LoVo (cell line): ENCODE data around the gene CLN3.
"Not testable (repeated sequence)": the region's sequence is repeated elsewhere in the genome, so short reads cannot be mapped to it uniquely, and the experiment has no call there.

Experiments
- DNase-seq: peaks from one replicate; pipeline ENCODE4 v3.0.0-alpha.2; 2016; ENCODE audit warnings: low spot score

The CLN3 gene

DNA sequence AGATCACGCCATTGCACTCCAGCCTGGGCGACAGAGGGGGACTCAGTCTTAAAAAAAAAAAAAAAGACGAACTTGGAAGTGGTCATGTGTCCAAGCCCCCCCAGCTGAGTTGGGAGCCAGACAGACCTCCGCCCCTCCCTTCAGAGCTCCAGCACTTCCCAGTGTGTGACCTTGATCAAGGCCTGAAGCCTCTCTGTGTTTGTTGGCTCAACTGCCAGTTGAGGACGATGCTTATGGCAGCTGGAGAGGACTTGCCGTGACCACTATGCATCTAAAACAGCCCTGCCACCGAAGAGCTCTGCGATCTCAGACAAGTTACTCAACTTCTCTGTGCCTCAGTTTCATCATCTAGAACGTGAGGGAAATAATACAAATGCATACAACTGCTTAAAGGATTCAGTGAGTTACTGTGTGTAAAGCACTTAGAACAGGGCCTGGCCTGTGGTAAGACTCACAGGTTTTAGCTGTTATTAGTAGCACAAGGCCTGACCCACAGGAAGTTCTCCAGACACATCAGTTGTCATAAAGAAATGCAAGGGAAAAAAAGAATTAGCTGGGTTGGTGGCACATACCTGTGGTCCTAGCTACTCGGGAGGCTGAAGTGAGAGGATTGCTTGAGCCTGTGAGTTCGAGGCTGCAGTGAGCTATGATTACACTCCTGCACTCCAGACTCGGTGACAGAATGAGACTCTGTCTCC is 21.8 kb upstream of the CLN3 start:
- no peak for DNase-seq

DNA sequence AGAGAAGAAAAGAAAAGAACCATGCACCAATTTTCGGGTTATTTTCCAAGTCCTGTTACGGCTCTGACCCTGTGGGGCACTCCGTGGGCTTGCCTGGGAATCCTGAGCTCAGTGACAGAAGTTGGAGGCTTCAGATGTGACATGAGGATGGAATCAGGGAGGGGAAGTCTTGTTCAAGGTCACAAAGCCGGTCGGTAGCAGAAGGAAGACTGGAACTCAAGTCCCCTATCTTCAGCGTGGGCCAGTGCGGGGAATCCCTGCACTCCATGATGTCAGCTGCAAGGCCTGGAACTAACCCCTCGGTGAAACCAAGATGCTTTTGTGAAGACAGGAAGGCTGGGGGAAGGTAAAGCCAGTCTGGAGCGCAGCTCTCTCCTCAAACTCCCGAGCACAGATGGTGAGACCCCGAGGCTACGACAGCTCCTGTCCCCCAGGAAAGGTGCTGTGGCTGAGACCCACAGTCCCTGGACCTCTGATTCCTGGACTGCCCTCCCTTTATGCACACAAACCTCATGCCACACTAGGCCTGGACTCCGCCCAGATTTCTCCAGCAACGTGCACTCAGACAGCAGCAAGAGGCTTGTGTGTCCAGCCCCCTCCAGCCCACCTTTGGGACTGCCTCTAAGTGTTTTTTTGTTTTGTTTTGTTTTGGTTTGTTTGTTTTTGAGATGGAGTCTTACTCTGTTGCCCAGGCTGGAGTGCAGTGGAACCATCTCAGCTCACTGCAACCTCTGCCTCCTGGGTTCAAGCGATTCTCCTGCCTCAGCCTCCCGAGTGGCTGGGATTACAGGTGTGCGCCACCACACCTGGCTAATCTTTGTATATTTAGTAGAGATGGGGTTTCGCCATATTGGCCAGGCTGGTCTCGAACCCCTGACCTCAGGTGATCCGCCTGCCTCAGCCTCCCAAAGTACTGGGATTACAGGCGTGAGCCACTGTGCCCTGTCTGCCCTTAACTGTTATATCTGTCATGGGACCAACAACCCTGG is 20.2 kb upstream of the CLN3 start:
- DNase-seq, result no peak

DNA sequence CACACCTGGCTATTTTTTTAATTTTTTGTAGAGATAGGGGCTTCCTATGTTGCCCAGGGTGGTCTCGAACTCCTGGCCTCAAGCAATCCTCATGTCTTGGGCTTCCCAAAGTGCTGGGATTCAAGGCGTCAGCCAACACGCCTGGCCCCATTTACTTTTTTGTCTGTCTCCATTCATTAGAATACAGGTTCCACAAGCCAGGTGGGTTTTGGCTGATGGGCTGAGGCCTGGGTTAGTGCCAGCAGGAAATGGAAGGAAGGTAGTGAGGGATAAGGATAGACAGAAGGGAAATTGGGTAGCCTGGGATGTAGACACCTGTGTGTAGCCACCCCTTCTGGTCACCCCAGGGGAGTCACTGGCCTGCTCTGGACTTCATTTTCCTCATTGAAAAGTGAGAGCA is 19.2 kb upstream of the CLN3 start:
- no peak for DNase-seq

DNA sequence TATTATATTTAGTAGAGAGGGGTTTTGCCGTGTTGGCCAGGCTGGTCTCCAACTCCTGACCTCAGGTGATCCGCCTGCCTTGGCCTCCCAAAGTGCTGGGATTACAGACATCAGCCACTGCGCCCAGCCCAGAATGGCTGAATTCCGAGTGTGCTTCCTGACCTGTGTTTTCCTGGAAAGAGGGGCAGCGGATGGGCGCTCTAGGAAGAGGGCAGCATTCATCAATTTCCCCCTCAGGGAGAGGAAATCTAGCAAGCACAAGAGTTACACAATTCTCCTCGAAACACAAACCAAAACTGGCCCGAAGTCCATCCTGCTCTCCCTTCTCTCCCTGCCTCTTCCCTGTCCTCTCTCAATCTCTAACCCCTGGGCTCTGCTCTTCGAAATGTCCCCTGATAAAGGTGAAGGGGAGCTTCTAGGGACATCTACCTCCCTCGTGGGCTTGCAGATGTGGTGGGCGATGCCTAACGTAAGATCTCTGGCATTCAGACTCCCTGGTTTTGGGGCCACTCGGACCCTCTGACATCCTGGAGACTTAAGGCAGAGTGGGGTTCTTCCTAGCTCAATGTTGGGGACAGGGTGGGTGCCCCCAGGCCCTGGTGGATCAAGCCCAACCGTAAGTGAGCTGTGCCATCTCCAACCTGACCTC is 13.7 kb upstream of the CLN3 start:
- no peak for DNase-seq

DNA sequence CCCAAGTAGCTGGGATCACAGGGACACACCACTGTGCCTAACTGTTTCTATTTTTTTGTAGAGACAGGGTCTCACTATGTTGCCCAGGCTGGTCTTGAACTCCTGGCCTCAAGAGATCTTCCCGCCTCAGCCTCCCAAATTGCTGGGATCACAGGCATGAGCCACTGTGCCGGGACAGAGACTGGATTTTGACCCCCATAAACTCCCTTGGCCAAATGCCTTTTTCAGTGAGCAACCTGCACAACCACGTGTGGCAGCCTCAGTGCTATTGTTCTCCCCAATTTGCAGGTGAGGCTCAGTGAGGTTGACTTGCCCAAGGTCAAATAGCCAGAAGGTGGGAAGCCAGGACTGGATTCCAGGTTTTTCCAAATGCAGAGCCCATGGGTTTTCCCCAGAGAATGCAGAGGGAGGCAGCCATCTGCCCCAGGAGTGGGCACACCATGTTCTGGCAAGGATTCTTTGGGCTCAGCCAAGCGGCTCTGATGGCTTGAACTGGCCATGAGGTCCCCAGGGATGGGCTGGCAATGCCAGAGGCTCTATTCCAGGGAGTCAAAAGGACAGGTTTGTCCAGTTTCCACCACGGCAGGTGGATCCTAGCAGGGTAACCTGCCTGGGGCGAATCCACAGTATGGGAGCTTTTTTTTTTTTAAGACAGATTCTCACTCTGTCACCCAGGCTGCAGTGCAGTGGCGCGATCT is 13.0 kb upstream of the CLN3 start:
- no peak for DNase-seq

DNA sequence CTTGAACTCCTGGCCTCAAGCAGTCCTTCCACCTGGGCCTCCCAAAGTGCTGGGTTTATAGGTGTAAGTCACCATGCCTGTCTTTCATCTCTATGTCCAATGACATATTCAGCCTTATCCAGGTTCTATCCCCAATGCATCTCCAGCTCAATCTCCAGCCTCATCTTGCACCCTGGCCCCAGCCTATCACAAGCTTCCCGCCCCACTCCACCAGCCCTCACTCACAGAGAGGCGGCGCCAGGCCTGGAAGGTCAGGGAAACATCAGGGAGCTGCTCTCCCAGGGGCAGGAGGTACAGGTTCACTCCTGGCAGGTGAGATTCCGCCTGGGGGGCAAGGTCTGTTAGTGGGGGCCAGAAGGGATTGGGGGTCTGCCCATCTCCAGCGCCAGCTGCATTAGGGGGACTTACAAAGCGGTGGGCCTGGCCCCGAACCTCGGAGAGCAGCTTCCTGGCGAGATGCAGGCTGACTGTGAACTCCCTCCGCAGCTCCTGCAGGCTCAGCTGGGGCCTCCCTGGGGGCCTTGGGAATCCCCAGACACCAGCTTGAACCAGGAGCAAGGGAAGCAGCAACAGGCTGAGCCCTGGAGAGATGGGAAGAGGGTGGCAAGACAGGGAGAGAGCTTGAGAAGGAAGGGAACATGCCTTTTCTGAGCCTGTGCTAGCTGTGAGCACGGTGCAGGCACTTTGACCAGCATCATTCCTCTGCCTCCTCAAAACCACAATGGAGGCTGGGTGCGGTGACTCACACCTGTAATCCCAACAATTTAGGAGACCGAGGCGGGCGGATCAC is 11.8 kb upstream of the CLN3 start:
- DNase-seq, result no peak

DNA sequence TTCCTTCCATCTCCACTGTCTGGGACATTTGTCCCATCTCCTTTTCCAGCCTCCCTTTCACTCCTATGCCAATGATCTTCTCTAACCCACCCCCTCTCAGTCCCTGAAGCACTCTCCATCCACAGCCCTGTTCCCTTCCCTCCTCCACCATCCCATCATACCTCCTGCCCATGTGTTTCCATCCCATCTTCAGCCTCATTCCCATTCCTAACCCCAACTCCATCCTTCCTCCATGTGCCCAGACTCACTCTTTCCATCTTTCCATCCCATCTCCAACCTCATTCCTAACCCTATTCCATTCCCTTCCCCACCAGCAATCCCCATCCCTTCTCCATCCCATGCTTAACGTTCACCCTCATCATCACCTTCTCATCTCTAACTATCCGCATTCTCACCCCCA is 10.4 kb upstream of the CLN3 start:
- no peak for DNase-seq

DNA sequence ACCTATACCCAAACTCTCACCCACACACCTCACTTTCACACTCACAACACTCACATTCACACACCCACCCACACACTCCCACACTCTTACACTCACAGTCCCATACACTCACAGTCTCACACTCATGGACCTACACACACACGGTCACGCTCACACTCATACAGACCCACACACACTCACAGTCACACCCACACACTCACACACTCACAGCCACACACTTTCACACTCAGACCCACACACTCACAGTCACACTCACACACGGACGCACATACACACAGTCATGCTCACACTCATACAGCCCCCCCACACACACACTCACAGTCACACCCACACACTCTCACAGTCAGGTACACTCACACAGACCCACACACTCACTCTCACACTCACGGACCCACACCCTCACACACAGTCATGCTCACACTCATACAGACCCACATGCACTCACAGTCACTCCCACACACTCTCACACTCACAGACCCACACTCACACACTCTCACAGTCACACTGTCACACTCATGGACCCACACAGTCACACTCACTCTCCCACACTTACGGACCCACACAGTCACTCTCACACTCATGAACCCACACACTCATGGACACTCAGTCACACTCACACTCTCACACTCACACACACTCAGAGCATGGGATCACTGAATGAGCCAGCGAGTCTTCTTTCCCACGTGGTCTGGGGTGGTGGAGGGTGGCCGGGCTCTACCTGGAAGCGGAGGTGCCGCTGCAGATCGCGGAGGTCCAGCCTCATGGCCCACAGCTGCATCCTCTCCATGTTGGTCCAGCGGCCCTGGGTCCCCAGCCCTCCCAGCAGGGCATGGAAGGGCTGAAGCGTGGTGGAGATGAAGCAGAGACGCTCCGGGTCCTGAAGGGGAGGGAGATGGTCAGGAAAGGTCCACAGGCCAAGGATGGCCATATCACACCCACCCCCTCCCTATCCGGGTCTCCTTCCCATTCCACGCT is 9.7 kb upstream of the CLN3 start:
- DNase-seq, result no peak

DNA sequence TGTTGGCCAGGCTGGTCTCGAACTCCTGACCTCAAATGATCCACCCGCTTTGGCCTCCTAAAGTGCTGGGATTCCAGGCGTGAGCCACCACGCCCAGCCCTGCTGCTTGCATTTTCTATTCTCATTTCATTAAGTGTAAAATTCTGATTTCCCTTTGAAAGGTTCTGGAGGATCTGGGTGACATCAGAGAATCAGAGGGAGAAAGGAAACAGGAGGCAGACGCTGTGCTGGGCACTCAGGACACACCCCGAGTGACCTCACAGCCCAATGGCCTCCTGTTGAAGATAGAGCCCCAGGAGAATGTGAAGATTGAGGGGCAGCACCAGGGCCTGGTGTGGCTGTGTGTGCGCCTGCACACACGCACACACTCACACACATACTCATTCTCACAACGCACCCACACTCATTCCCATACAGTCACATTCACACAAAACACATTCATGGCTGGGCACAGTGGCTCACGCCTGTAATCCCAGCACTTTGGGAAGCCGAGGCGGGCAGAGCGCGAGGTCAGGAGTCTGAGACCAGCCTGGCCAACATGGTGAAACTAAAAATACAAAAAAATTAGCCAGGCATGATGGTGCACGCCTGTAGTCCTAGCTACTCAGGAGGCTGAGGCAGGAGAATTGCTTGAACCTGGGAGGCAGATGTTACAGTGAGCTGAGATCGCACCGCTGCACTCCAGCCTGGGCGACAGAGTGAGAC is 8.8 kb upstream of the CLN3 start:
- DNase-seq, result not testable (repeated sequence)

DNA sequence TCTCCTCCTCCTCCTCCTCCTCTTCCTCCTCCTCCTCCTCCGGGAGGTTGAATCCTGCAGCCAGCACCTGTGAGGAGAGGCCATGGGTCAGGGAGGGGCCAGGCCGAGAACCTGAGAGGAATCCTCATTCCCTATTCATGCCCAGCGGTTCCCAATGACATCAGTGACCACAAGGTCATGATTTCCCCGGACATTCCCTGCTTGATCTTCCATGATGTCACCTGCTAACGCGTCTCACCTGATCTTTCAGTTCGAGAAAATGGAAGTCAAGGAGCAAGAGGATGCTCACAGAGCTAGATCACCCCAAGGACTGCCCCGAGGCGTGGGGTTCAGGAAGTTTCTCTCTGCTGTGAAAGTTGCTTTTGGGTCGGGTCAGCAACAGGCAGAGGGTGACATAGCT is 8.0 kb upstream of the CLN3 start:
- no peak for DNase-seq

DNA sequence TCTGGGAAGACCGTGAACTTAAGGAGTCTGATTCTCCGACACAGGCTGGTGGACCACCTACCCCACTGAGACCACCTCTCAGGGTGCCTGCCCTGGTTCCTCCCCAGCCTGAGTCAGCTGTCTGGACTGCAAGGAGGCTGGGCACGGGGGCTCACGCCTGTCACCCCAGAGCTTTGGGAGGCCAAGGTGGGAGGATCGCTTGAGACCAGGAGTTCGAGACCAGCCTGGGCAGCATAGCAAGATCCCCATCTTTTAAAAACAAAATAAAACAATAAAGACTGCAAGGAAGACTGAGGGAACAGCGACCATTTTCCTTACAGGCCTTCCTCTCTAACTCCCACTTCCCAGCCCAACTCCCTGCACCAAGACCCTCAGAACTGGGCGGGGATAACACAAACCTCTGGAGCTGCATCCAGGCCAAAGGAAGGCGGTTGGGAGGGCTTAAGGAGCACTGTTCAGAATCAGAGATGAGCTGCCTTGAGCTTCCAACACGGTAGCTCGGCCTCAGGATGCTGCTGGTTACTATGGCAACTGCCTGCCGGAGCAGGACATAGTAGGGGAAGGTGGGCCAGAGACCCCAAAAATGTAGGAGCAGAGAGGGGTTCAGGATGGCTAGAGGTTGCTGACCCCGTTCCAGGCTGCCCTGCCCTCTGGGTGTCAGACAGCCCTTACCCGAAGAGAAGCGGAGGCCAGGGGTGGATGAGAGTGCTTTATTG is 7.0 kb upstream of the CLN3 start:
- DNase-seq, result no peak

DNA sequence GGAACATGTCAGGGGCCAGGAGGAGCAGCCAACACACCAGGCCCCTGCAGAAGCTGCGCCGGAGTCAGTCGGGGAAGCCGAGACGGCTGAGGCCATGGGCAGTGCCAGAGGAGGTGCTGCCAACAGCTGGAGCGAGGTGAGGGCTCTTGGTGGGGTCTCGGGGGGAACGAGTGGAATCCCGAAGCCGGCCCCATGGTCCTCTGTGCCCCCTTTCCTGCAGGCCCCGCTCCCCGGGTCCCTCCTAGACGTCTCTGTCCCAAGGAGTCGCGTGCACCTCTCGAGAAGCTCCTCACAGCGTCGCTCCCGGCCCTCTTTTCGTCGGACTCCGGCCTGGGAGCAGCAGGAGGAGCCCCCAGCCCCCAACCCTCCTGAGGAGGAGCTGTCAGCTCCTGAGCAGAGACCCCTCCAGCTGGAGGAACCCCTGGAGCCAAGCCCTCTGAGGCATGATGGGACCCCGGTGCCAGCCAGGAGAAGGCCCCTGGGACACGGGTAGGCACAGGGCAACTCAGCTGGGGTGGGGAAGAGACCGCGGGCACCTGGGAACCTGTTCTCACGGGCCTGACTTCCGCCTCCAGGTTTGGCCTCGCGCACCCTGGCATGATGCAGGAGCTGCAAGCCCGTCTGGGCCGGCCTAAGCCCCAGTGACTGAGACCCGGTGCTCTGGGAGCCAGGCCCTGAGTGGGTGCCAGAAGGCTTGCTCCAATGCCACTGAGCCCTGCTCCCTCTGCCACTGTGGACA is 6.2 kb upstream of the CLN3 start:
- no peak for DNase-seq

DNA sequence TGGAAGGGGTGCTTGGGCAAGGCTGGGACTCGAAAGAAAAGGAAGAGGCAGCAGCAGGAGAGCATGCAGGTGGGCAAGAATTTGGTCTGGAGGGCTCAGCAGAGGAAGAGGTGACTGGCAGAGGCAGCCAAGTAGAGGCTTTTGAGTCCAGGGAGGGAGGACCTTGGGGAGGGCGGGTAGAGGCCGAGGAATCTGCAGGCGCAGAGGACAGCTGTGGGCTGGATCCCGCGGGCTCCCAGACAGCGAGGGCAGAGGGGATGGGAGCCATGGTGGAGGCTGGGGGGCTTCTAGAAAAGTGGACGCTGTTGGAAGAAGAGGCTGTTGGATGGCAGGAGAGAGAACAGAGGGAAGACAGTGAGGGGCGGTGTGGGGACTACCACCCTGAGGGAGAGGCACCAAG is 5.5 kb upstream of the CLN3 start:
- DNase-seq, result no peak

DNA sequence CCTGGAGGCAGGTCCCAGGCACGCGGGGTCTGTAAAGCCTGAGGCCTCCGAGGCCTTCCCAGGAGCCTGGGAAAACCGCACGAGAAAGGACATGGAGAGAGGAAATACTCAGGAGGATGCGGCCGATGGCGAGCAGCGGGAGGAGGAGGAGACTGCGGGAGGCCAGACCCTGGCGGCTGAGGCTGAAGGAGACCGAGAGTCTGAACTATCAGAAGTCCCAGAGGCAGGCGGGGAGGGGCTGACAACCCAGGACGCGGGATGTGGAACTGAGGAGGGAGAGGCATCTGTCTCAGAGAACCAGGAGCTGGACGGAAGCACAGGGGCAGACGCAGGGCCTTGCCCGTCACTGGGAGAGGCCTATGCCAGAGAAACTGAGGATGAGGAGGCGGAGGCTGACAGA is 5.0 kb upstream of the CLN3 start:
- no peak for DNase-seq

DNA sequence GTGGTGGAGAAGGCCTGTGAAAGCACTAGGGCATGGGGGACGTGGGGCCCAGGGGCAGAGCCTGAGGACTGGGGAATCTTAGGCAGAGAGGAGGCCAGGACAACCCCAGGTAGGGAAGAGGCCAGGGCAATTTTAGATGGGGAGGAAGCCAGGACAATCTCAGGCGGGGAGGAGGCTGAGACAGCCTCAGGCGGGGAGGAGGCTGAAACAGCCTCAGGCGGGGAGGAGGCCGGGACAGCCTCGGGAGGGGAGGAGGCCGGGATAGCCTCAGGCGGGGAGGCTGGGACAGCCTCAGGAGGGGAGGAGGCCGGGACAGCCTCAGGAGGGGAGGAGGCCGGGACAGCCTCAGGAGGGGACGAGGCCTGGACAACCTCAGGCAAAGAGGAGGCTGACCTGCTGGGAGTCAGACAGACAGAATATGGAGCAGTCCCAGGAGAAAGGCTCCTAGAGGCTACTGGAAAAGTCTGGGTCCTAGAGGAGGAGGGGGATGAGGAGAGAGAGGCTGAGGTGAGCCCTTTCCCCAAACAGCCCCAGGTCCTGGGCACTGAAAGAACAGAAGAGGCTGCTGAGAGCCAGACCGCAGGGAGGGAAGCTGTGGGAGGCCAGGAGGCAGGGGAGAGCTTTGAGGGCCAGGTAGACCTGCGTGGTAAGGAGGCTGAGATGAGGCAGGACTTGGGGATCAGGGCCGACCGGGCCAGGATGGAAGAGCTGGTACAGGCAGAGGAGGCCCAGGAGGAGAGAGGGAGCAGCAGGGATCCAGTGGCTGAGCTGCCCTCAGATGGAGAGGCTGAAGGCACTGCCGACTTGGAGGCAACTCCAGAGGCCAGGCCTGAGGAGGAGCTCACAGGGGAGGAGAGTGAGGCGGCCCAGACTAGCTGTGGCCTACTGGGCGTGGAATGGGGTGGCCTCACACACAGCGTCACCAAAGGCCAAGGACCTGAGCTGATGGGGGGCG is 4.2 kb upstream of the CLN3 start:
- no peak for DNase-seq

DNA sequence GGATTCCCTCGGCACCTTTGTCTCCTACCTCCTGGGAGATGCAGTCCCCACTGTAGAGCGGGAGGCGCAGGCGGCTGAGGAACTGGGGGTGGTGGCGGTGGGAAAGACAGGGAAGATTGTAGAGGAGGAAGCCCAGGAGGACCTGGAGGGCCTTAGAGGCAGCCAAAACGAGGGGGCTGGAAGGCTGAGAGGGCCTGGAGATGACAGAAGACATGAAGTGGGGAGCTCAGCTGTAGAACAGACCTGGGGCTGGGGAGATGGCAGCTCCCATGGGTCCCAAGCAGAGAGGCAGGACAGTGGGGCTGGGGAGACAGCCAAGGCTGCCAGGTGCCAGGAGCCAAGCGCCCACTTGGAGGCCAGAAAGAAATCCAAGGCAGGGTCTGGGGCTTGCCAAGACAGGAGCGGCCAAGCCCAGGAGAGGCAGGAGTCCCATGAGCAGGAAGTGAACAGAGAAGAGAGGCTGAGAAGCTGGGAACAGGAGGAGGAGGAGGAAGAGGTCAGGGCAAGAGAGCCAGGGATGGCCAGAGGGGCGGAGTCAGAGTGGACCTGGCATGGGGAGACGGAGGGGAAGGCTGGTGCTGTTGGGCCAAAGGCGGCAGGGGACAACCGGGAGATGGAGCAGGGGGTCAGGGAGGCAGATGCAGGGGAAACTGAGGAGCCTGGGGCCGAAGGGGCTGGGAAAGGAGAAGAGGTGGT is 3.4 kb upstream of the CLN3 start:
- DNase-seq, result no peak
